ENCODE measurements around the gene KCNK3.

KCNK3 gene

DNA sequence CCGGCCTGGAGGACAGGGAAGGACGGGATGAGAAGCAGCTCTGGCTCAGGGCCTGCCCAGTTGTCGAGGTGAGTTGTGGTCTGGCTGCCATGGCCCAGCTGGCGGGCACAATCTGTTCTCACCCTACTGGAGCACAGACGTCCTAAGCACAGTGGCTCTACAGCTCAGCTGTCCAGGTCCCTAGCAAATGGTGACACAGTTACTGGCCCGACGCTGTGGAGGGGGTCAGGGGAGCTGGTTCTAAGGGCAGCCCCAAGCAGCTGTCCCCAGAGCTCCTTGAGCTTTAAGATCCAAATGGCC, 32.9 kb downstream of the KCNK3 start:
- TF ChIP-seq, protein P1, sequence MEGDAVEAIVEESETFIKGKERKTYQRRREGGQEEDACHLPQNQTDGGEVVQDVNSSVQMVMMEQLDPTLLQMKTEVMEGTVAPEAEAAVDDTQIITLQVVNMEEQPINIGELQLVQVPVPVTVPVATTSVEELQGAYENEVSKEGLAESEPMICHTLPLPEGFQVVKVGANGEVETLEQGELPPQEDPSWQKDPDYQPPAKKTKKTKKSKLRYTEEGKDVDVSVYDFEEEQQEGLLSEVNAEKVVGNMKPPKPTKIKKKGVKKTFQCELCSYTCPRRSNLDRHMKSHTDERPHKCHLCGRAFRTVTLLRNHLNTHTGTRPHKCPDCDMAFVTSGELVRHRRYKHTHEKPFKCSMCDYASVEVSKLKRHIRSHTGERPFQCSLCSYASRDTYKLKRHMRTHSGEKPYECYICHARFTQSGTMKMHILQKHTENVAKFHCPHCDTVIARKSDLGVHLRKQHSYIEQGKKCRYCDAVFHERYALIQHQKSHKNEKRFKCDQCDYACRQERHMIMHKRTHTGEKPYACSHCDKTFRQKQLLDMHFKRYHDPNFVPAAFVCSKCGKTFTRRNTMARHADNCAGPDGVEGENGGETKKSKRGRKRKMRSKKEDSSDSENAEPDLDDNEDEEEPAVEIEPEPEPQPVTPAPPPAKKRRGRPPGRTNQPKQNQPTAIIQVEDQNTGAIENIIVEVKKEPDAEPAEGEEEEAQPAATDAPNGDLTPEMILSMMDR (IDR thresholded peaks at IDR 0.05): no peak

DNA sequence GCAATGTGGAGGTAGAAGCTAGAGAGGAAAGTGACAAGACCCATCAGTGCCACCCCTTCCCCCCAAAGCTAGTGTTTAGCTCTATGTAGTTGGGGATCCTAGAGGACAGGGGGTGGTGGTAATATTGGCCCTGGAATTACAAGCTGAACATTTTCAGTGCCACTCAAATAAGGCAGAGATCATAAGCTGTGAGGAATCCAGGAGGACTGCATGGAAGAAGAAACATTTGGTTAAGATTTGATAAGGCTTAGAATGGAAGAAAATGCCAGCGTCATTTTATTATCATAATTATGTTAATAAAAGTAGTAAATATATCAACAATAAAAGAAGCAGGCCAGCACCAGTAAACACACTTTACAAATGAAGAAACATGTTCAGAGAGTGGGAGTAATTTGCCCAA, 33.7 kb downstream of the KCNK3 start:
- TF ChIP-seq, protein P1 (IDR thresholded peaks at IDR 0.05): no peak

DNA sequence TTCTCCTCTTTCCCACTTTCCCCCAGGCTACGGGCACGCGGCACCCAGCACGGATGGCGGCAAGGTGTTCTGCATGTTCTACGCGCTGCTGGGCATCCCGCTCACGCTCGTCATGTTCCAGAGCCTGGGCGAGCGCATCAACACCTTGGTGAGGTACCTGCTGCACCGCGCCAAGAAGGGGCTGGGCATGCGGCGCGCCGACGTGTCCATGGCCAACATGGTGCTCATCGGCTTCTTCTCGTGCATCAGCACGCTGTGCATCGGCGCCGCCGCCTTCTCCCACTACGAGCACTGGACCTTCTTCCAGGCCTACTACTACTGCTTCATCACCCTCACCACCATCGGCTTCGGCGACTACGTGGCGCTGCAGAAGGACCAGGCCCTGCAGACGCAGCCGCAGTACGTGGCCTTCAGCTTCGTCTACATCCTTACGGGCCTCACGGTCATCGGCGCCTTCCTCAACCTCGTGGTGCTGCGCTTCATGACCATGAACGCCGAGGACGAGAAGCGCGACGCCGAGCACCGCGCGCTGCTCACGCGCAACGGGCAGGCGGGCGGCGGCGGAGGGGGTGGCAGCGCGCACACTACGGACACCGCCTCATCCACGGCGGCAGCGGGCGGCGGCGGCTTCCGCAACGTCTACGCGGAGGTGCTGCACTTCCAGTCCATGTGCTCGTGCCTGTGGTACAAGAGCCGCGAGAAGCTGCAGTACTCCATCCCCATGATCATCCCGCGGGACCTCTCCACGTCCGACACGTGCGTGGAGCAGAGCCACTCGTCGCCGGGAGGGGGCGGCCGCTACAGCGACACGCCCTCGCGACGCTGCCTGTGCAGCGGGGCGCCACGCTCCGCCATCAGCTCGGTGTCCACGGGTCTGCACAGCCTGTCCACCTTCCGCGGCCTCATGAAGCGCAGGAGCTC, 35.4 kb downstream of the KCNK3 start:
- TF ChIP-seq, protein P1 (IDR thresholded peaks at IDR 0.05): no peak

DNA sequence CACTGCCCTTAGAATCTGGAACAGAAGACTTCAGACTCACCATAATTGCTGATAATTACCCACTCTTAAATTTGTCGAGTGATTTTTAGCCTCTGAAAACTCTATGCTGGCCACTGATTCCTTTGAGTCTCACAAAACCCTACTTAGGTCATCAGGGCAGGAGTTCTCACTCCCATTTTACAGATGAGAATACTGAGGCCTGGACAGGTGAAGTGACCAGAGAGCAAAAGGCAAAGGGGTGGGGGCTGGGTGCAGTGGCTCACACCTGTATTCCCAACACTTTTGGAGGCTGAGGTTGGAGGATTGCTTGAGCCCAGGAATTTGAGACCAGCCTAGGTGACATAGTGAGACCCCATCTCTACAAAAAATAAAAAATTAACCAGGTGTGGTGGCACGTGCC, 36.8 kb downstream of the KCNK3 start:
- TF ChIP-seq, protein P1 (IDR thresholded peaks at IDR 0.05): no peak

DNA sequence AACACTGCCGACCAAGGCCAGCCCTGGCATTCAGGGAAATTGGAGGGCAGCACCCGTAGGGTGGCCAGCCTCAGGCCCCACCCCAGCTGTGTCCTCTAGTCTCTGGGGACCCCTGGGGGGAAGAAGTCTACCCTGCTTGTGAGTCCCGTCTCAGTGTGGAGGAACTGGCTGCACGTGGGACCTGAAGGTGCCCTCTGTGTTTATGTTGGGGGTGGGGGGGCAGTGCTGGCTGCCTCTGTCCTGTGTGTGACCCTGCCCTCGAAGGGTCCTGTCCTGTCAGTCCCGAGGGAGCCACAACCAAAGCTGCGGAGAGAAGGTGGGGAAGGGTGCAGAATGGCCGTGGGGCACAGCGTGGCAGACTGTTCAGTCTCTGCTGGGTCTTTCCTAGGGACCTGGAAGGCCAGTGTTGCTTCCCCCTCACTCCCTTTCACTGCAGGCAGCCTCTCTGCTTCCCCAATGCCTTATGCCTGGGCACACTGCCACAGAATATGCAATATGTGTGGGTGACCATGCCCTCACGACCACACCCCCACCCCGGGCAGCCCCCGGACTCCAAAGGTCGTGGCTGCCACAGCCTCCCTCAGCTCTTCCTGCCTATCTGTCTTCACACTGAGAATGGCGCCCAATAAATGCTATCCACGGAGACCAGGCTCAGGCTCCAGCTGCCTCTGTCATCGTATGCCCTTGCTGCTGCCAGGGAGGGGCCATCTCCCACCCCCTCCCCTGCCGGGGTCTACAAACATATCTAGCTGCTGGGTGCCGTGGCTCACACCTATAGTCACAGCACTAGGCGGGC, 38.2 kb downstream of the KCNK3 start:
- TF ChIP-seq, protein P1 (IDR thresholded peaks at IDR 0.05): no peak

DNA sequence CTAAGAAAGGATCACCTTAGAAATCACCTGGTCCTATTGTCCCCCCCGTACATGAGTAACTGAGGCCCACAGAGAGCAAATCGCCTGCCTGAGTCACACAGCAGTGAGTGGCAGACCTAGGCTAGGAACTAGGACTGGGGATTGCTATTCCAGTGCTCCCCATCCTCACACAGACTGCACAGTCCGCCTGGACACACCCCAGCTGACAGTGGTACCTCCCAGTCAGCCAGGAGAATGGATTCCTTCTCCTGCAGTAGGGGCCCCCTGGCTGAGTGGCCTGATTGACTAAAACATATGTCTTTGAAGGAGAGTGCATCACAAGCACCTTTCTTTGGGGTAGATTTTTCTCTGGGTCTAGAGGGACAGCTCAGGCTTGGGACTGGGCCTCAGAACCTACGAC, 39.2 kb downstream of the KCNK3 start:
- TF ChIP-seq, protein P1 (IDR thresholded peaks at IDR 0.05): no peak

DNA sequence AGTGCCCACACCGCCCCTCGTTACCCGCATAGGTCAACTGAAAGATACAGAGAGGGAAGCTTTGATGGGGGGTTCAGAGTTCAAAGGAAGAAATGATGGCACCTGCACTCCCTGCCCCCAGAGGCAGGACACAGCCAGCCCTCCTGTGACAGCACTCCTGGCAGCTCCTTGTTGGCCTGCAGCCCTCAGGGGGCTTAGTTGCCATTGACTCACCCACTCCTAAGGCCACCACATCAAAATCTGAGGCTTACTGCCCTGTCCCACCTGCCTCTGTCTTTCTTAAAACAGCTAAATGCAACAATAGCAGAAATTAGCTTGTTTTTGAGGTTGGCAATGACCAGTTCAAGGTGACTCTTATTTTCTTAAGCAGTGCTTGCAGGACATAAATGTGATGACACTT, 39.9 kb downstream of the KCNK3 start:
- TF ChIP-seq, protein P1 (IDR thresholded peaks at IDR 0.05): no peak
